WTC11 (cell line): ENCODE results near the gene NEMP1. TPM values are rescaled to one million over a fixed set of nuclear protein-coding genes. Genes with fewer than 3 reads are reported as not detected.

ENCODE experiments used
- ATAC-seq: fragments of 200-7000 bp; cut with Tn5 transposase; 2 replicates; pipeline ENCODE4 v1.10.0; 2021; ENCODE audit warnings: mild to moderate bottlenecking, moderate library complexity
- CTCF ChIA-PET: fragments of 300-600 bp; sonication (Branson Sonifier 250); formaldehyde crosslinking; loops from one replicate; lab custom pipeline; 2021; ENCODE audit warnings: antibody characterized with exemption; lab: Charles Lee
- POLR2A ChIA-PET: fragments of 350-600 bp; sonication (Branson Sonifier 250); formaldehyde crosslinking; loops from one replicate; lab custom pipeline; 2021; ENCODE audit warnings: antibody characterized with exemption; lab: Charles Lee
- DNase-seq: peaks from one replicate; pipeline ENCODE4 v3.0.0; 2021; ENCODE audit warnings: low spot score
- H3K27ac Mint-ChIP-seq: 2 replicates; pipeline ENCODE4 v1.8.0; 2021; ENCODE audit warnings: mixed read lengths
- H3K27me3 Mint-ChIP-seq: 2 replicates; pipeline ENCODE4 v1.8.0; 2021; ENCODE audit warnings: low read depth, mild to moderate bottlenecking, moderate library complexity, mixed read lengths
- H3K36me3 Mint-ChIP-seq: 2 replicates; pipeline ENCODE4 v1.8.0; 2021; ENCODE audit warnings: mixed read lengths
- H3K4me1 Mint-ChIP-seq: 2 replicates; pipeline ENCODE4 v1.8.0; 2022; ENCODE audit warnings: mixed read lengths
- H3K4me3 Mint-ChIP-seq: 2 replicates; pipeline ENCODE4 v1.8.0; 2021; ENCODE audit warnings: mild to moderate bottlenecking, moderate library complexity, mixed read lengths
- H3K9me3 Mint-ChIP-seq: 2 replicates; pipeline ENCODE4 v1.8.0; 2021; ENCODE audit warnings: mixed read lengths
- E2F5 ChIP-seq: sonication (generic); formaldehyde crosslinking; IDR thresholded peaks from 2 replicates; pipeline ENCODE4 v1.8.1; 2022; ENCODE audit warnings: mild to moderate bottlenecking, moderate library complexity, missing genetic modification reagents
- ESRRA ChIP-seq: sonication (generic); formaldehyde crosslinking; IDR thresholded peaks from 2 replicates; pipeline ENCODE4 v1.8.1; 2022; ENCODE audit warnings: mild to moderate bottlenecking, missing genetic modification reagents, borderline replicate concordance
- ETV6 ChIP-seq: sonication (generic); formaldehyde crosslinking; IDR thresholded peaks from 2 replicates; pipeline ENCODE4 v1.8.1; 2022; ENCODE audit warnings: mild to moderate bottlenecking, missing genetic modification reagents
- FOXJ3 ChIP-seq: sonication (generic); formaldehyde crosslinking; IDR thresholded peaks from 2 replicates; pipeline ENCODE4 v1.9.0; 2021; ENCODE audit warnings: missing genetic modification reagents, mild to moderate bottlenecking, borderline replicate concordance
- FOXP4 ChIP-seq: sonication (generic); formaldehyde crosslinking; IDR thresholded peaks from 2 replicates; pipeline ENCODE4 v1.8.0; 2022; ENCODE audit warnings: mild to moderate bottlenecking, missing genetic modification reagents
- IRF2 ChIP-seq: sonication (generic); formaldehyde crosslinking; IDR thresholded peaks from 2 replicates; pipeline ENCODE4 v1.8.0; 2022; ENCODE audit warnings: low read depth, missing genetic modification reagents, borderline replicate concordance
- JAZF1 ChIP-seq: fragments of 250-450 bp; sonication (Bioruptor Pico); IDR thresholded peaks from 2 replicates; pipeline ENCODE4 v1.9.0; 2021; ENCODE audit warnings: moderate library complexity, mild to moderate bottlenecking, inconsistent platforms
- MXD4 ChIP-seq: fragments of 250-450 bp; sonication (Bioruptor Pico); IDR thresholded peaks from 2 replicates; pipeline ENCODE4 v1.8.0; 2021; ENCODE audit warnings: mild to moderate bottlenecking, moderate library complexity, borderline replicate concordance
- MYBL2 ChIP-seq: sonication (generic); formaldehyde crosslinking; IDR thresholded peaks from 2 replicates; pipeline ENCODE4 v1.8.1; 2023; ENCODE audit warnings: mild to moderate bottlenecking, moderate library complexity, missing genetic modification reagents
- RELA ChIP-seq: sonication (generic); formaldehyde crosslinking; IDR thresholded peaks from 2 replicates; pipeline ENCODE4 v1.8.1; 2022; ENCODE audit warnings: missing genetic modification reagents, mild to moderate bottlenecking, borderline replicate concordance
- TP53 ChIP-seq: sonication (generic); formaldehyde crosslinking; IDR thresholded peaks from 2 replicates; pipeline ENCODE4 v1.8.1; 2023; ENCODE audit warnings: mild to moderate bottlenecking, missing genetic modification reagents
- USF2 ChIP-seq: sonication (generic); formaldehyde crosslinking; IDR thresholded peaks from 2 replicates; pipeline ENCODE4 v1.8.1; 2023; ENCODE audit warnings: mild to moderate bottlenecking, missing genetic modification reagents, moderate library complexity
- ZNF219 ChIP-seq: sonication (generic); formaldehyde crosslinking; IDR thresholded peaks from 2 replicates; pipeline ENCODE4 v1.8.0; 2023; ENCODE audit warnings: missing genetic modification reagents, mild to moderate bottlenecking, borderline replicate concordance
- ZNF423 ChIP-seq: fragments of 250-450 bp; sonication (Bioruptor Pico); IDR thresholded peaks from 2 replicates; pipeline ENCODE4 v2.1.2; 2022; ENCODE audit warnings: mild to moderate bottlenecking, moderate library complexity
- total RNA-seq: library from RNA; stranded (reverse); gene quantifications from 3 replicates; pipeline ENCODE4 v1.2.3, GENCODE V29; 2021
- TF ChIP-seq, protein P1 (sequence below): fragments of 250-450 bp; sonication (Bioruptor Pico); IDR thresholded peaks from 2 replicates; pipeline ENCODE4 v1.9.0; 2021; ENCODE audit warnings: mild to moderate bottlenecking
- TF ChIP-seq, protein P2 (sequence below): sonication (generic); formaldehyde crosslinking; IDR thresholded peaks from 2 replicates; pipeline ENCODE4 v1.8.1; 2023; ENCODE audit warnings: mild to moderate bottlenecking, moderate library complexity, missing genetic modification reagents

NEMP1 gene
- total RNA-seq, 1 experiment from 2014 or later, result 41.9 TPM

DNA sequence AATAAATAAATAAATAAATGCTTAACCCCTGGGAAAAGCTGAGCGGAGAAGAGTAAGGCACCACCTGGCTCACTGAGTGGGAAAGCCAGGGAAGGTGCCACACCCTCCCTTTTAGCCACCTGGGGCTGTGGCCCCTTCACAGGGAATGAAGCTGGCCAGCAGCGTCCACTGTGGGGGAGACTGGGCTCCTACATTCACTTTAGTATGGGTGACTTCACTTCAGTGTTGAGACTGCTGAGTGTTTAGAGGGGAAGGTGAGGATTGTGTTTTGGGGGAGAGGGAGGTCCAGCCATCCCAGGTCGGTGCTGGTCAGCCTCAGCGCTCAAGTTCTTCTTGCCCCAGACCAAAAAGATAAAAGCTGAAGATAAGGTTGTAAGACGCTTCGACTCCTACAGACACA, 11.9 kb upstream of the NEMP1 start:
- no peak for ATAC-seq
- ChIA-PET CTCF (interaction anchor here (0.6 to 8.7 kb wide), 5 partner anchors 10 to 149 kb away, joined by 3 to 219 read pairs (median 16); partner anchors contain the start of genes NEMP1 and STAT6), POLR2A (interaction anchor here (4.7 kb wide), 1 partner anchor 21 kb away, joined by 65 read pairs; the partner anchor contains the start of gene STAT6)
- H3K36me3 Mint-ChIP-seq, result peaks cover 15% of the 10 kb centered on the region
- H3K9me3 Mint-ChIP-seq, result no peaks in the 10 kb centered on the region
- no peak for DNase-seq
- no peak for TF ChIP-seq RELA (CRISPR knock-in tag)
- TF ChIP-seq MXD4, result no peak
- TF ChIP-seq USF2 (CRISPR knock-in tag), result no peak
- TF ChIP-seq IRF2 (CRISPR knock-in tag), result no peak
- TF ChIP-seq ESRRA (CRISPR knock-in tag), result no peak
- TF ChIP-seq E2F5 (CRISPR knock-in tag), result no peak
- no peak for TF ChIP-seq JAZF1
- TF ChIP-seq MYBL2 (CRISPR knock-in tag), result no peak
- no peak for TF ChIP-seq TP53 (CRISPR knock-in tag)
- TF ChIP-seq, protein P1, sequence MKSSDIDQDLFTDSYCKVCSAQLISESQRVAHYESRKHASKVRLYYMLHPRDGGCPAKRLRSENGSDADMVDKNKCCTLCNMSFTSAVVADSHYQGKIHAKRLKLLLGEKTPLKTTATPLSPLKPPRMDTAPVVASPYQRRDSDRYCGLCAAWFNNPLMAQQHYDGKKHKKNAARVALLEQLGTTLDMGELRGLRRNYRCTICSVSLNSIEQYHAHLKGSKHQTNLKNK (CRISPR knock-in tag), result no peak
- TF ChIP-seq, all 79 proteins: peak for 0
- Mint-ChIP-seq H3K4me1 (peaks cover 46% of the 10 kb centered on the region), H3K27ac (peak overlapping the region; percentile 68; the same call in 1 of the 2 replicates), H3K27me3 (no peaks in the 10 kb centered on the region; the same call in 1 of the 2 replicates), H3K4me3 (peak overlapping the region; percentile 88)

DNA sequence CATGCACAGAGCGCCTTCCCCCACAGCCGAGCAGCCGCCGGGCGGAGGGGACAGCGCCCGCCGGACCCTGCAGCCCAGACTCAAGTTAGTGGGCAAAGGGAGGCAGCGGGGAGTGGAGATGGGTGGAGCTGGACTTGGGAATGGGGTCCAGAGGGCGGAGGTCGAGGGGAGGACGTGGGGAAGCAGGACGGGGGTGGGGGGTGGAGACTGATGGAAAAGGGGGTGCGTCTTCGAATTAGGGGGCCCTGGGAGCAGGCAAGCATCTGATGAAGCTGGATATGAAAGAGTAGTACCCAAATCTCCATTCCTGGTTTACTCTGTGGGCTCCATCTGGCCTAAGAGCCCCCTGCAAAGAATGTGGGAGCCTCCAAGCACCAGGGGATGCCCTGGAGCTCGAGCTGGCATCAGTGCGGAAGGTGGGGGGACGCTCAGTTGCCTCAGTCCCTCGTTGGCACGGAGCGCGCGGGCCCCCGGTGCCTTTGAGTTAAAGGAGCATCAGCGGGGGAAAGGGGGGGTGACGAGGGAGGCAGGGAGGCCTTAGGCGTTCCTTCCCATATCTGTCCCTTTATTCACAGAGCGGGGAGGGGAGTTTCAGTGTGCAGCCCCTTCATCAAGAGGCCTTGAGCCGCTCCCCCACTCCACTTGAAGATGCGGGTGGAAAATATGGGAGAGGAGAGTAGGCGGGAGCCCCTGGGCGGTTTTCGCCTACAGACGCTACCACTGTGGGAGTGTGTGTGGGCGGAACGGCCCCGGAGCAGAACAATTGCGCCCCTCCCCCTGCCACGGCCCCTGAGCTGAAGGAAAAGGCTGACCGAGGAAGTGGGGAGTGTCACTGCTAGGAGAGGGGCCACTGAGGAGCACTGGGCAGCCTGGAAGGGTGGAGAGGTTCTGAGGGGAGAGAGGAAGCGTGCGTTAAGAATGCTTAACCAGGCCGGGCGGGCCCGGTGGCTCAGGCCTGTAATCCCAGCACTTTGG, 11.0 kb upstream of the NEMP1 start:
- no peak for ATAC-seq
- no peaks in the 10 kb centered on the region for H3K9me3 Mint-ChIP-seq
- peaks cover 46% of the 10 kb centered on the region for H3K4me1 Mint-ChIP-seq
- H3K36me3 Mint-ChIP-seq, result peaks cover 12% of the 10 kb centered on the region
- DNase-seq, result peak; percentile 38
- ChIA-PET CTCF (interaction anchor here (0.6 to 8.7 kb wide), 10 partner anchors 8 to 850 kb away, joined by 3 to 219 read pairs (median 6); partner anchors contain the start of genes NEMP1 and STAT6), POLR2A (interaction anchor here (1.5 to 4.7 kb wide), 3 partner anchors 10 to 39 kb away, joined by 5 to 65 read pairs (median 33); partner anchors contain the start of genes LRP1, NEMP1 and STAT6)
- H3K27ac Mint-ChIP-seq, result no peak overlapping the region
- 0 out of 2 replicates have a peak, but pooled peaks have one; percentile 42 for TF ChIP-seq FOXP4 (CRISPR knock-in tag)
- TF ChIP-seq FOXJ3 (CRISPR knock-in tag), result no peak
- TF ChIP-seq ZNF219 (CRISPR knock-in tag), result no peak
- peak; percentile 48; the same call in 1 of the 2 replicates for TF ChIP-seq ETV6
- TF ChIP-seq, protein P2, sequence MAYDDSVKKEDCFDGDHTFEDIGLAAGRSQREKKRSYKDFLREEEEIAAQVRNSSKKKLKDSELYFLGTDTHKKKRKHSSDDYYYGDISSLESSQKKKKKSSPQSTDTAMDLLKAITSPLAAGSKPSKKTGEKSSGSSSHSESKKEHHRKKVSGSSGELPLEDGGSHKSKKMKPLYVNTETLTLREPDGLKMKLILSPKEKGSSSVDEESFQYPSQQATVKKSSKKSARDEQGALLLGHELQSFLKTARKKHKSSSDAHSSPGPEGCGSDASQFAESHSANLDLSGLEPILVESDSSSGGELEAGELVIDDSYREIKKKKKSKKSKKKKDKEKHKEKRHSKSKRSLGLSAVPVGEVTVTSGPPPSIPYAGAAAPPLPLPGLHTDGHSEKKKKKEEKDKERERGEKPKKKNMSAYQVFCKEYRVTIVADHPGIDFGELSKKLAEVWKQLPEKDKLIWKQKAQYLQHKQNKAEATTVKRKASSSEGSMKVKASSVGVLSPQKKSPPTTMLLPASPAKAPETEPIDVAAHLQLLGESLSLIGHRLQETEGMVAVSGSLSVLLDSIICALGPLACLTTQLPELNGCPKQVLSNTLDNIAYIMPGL (CRISPR knock-in tag), result 0 out of 2 replicates have a peak, but pooled peaks have one; percentile 22
- TF ChIP-seq ZNF423 (CRISPR knock-in tag), result no peak
- H3K4me3 Mint-ChIP-seq, result peak overlapping the region; percentile 88
- no peaks in the 10 kb centered on the region; the same call in 1 of the 2 replicates for H3K27me3 Mint-ChIP-seq
